Activated naive CD4-positive, alpha-beta T cell treated with anti-CD3 and anti-CD28 coated beads, Interleukin-2, amount 10 ng/mL, durations not matched to agents 7 days and 5 days (primary cell): ENCODE data around the gene HLA-C.
"Not testable (repeated sequence)": the region's sequence is repeated elsewhere in the genome, so short reads cannot be mapped to it uniquely, and the experiment has no call there.

Experiments used
- CTCF ChIA-PET: fragments of 350-600 bp; sonication (Branson Sonifier 250); formaldehyde crosslinking; loops from one replicate; lab custom pipeline; 2021; ENCODE audit warnings: antibody characterized with exemption; lab: Charles Lee
- DNase-seq: peaks from one replicate; pipeline ENCODE4 v3.0.0-alpha.2; 2020
- H3K27ac Mint-ChIP-seq: one replicate; pipeline ENCODE4 v1.8.0; 2021; ENCODE audit warnings: mild to moderate bottlenecking, moderate library complexity, mixed read lengths
- H3K27me3 Mint-ChIP-seq: one replicate; pipeline ENCODE4 v1.8.0; 2021; ENCODE audit warnings: mild to moderate bottlenecking, mixed read lengths
- H3K36me3 Mint-ChIP-seq: one replicate; pipeline ENCODE4 v1.8.0; 2021; ENCODE audit warnings: mixed read lengths
- H3K4me1 Mint-ChIP-seq: one replicate; pipeline ENCODE4 v1.8.0; 2021; ENCODE audit warnings: mixed read lengths
- H3K4me3 Mint-ChIP-seq: one replicate; pipeline ENCODE4 v1.8.0; 2021; ENCODE audit warnings: mild to moderate bottlenecking, moderate library complexity, mixed read lengths
- H3K9me3 Mint-ChIP-seq: one replicate; pipeline ENCODE4 v1.8.0; 2021; ENCODE audit warnings: mixed read lengths

HLA-C gene

GRCh38 chr6:31263346-31263933, 8.5 kb downstream of the HLA-C start:
- DNase-seq, H3K4me3 Mint-ChIP-seq, CTCF ChIA-PET, H3K27ac Mint-ChIP-seq: not testable (repeated sequence)
- H3K4me1 Mint-ChIP-seq = peaks cover 27% of the 10 kb centered on the region
- peaks cover 26% of the 10 kb centered on the region for H3K36me3 Mint-ChIP-seq
- H3K9me3 Mint-ChIP-seq = peaks cover 35% of the 10 kb centered on the region
- peaks cover 22% of the 10 kb centered on the region for H3K27me3 Mint-ChIP-seq

- peaks cover 44% of the 10 kb centered on the region for H3K27me3 Mint-ChIP-seq
- peaks cover 10% of the 10 kb centered on the region for H3K36me3 Mint-ChIP-seq
- H3K27ac Mint-ChIP-seq, CTCF ChIA-PET, H3K4me3 Mint-ChIP-seq: not testable (repeated sequence)
- peaks cover 40% of the 10 kb centered on the region for H3K9me3 Mint-ChIP-seq
- H3K4me1 Mint-ChIP-seq = peaks cover 16% of the 10 kb centered on the region
- DNase-seq = peak; percentile 70
These were observed 11.9 kb downstream of the HLA-C start for GRCh38 chr6:31259995-31260394.

- CTCF ChIA-PET = interaction anchor here (0.7 to 0.9 kb wide), 2 partner anchors 17 to 114 kb away, joined by 3 read pairs; no protein-coding TSS in a partner anchor
- Mint-ChIP-seq H3K9me3 (peaks cover 7% of the 10 kb centered on the region), H3K4me3 (no peak overlapping the region), H3K27ac (no peak overlapping the region), H3K4me1 (peaks cover 2% of the 10 kb centered on the region), H3K27me3 (peaks cover 41% of the 10 kb centered on the region), H3K36me3 (peaks cover 3% of the 10 kb centered on the region)
- DNase-seq = no peak
These were observed 19.3 kb downstream of the HLA-C start for GRCh38 chr6:31252625-31253024.

- Mint-ChIP-seq H3K4me3 (no peak overlapping the region), H3K9me3 (peaks cover 17% of the 10 kb centered on the region), H3K4me1 (peaks cover 2% of the 10 kb centered on the region), H3K27me3 (peaks cover 45% of the 10 kb centered on the region), H3K36me3 (peaks cover 4% of the 10 kb centered on the region), H3K27ac (no peak overlapping the region)
- CTCF ChIA-PET = no interaction called here
- no peak for DNase-seq
These were observed 20.6 kb downstream of the HLA-C start for GRCh38 chr6:31251261-31251660.

GRCh38 chr6:31249184-31249583, 22.7 kb downstream of the HLA-C start:
- no peak for DNase-seq
- Mint-ChIP-seq H3K27ac (no peak overlapping the region), H3K36me3 (peaks cover 4% of the 10 kb centered on the region), H3K4me1 (no peaks in the 10 kb centered on the region), H3K4me3 (no peak overlapping the region), H3K27me3 (peaks cover 35% of the 10 kb centered on the region), H3K9me3 (peaks cover 15% of the 10 kb centered on the region)
- CTCF ChIA-PET = no interaction called here

- Mint-ChIP-seq H3K27ac (no peak overlapping the region), H3K9me3 (peaks cover 15% of the 10 kb centered on the region), H3K4me3 (no peak overlapping the region), H3K4me1 (peaks cover 3% of the 10 kb centered on the region), H3K36me3 (peaks cover 4% of the 10 kb centered on the region), H3K27me3 (peaks cover 35% of the 10 kb centered on the region)
- DNase-seq = no peak
- CTCF ChIA-PET = no interaction called here
These were observed 24.1 kb downstream of the HLA-C start for GRCh38 chr6:31247813-31248212.

- H3K4me1 Mint-ChIP-seq = peaks cover 3% of the 10 kb centered on the region
- H3K27ac Mint-ChIP-seq = no peak overlapping the region
- no peak overlapping the region for H3K4me3 Mint-ChIP-seq
- CTCF ChIA-PET = interaction anchor here (1.2 kb wide), 1 partner anchor 50 kb away, joined by 3 read pairs; no protein-coding TSS in a partner anchor
- peaks cover 4% of the 10 kb centered on the region for H3K36me3 Mint-ChIP-seq
- H3K9me3 Mint-ChIP-seq = peaks cover 15% of the 10 kb centered on the region
- DNase-seq = no peak
- peaks cover 46% of the 10 kb centered on the region for H3K27me3 Mint-ChIP-seq
These were observed 25.8 kb downstream of the HLA-C start for GRCh38 chr6:31246051-31246521.

- H3K4me1 Mint-ChIP-seq = peaks cover 3% of the 10 kb centered on the region
- H3K36me3 Mint-ChIP-seq = peaks cover 4% of the 10 kb centered on the region
These were observed 28.4 kb downstream of the HLA-C start for GRCh38 chr6:31243508-31243907.

GRCh38 chr6:31239854-31240253, 32.0 kb downstream of the HLA-C start:
- no peaks in the 10 kb centered on the region for H3K9me3 Mint-ChIP-seq
- H3K4me1 Mint-ChIP-seq = peaks cover 3% of the 10 kb centered on the region
- no peaks in the 10 kb centered on the region for H3K36me3 Mint-ChIP-seq
- H3K4me3 Mint-ChIP-seq = no peak overlapping the region
- peaks cover 38% of the 10 kb centered on the region for H3K27me3 Mint-ChIP-seq
- CTCF ChIA-PET = no interaction called here
- no peak for DNase-seq
- H3K27ac Mint-ChIP-seq = no peak overlapping the region

More at GRCh38 chr6:31243508-31243907, 28.4 kb downstream of the HLA-C start:
- CTCF ChIA-PET = no interaction called here
- Mint-ChIP-seq H3K27me3 (peaks cover 42% of the 10 kb centered on the region), H3K27ac (no peak overlapping the region), H3K9me3 (peaks cover 15% of the 10 kb centered on the region), H3K4me3 (no peak overlapping the region)
- no peak for DNase-seq

- not testable (repeated sequence) for H3K4me1 Mint-ChIP-seq
- H3K27me3 Mint-ChIP-seq = peaks cover 40% of the 10 kb centered on the region
These were observed 37.8 kb downstream of the HLA-C start for GRCh38 chr6:31234101-31234500.

GRCh38 chr6:31228476-31228875, 43.4 kb downstream of the HLA-C start:
- DNase-seq = no peak
- Mint-ChIP-seq H3K27me3 (peaks cover 22% of the 10 kb centered on the region), H3K36me3 (no peaks in the 10 kb centered on the region), H3K4me3 (no peak overlapping the region), H3K27ac (no peak overlapping the region), H3K9me3 (no peaks in the 10 kb centered on the region), H3K4me1 (no peaks in the 10 kb centered on the region)
- CTCF ChIA-PET = interaction anchor here (1.2 kb wide), 1 partner anchor 9 kb away, joined by 4 read pairs; no protein-coding TSS in a partner anchor

More at GRCh38 chr6:31234101-31234500, 37.8 kb downstream of the HLA-C start:
- H3K27ac Mint-ChIP-seq, DNase-seq, H3K4me3 Mint-ChIP-seq, H3K9me3 Mint-ChIP-seq, CTCF ChIA-PET, H3K36me3 Mint-ChIP-seq: not testable (repeated sequence)

- CTCF ChIA-PET = interaction anchor here (0.9 kb wide), 1 partner anchor 30 kb away, joined by 3 read pairs; no protein-coding TSS in a partner anchor
- no peaks in the 10 kb centered on the region for H3K9me3 Mint-ChIP-seq
- H3K27ac Mint-ChIP-seq = no peak overlapping the region
- H3K4me1 Mint-ChIP-seq = no peaks in the 10 kb centered on the region
- H3K4me3 Mint-ChIP-seq = no peak overlapping the region
- no peaks in the 10 kb centered on the region for H3K36me3 Mint-ChIP-seq
- peaks cover 26% of the 10 kb centered on the region for H3K27me3 Mint-ChIP-seq
- DNase-seq = no peak
These were observed 44.7 kb downstream of the HLA-C start for GRCh38 chr6:31227143-31227542.

- no peak overlapping the region for H3K27ac Mint-ChIP-seq
- DNase-seq = no peak
- CTCF ChIA-PET = no interaction called here
- H3K27me3 Mint-ChIP-seq = peaks cover 23% of the 10 kb centered on the region
- no peak overlapping the region for H3K4me3 Mint-ChIP-seq
- H3K36me3 Mint-ChIP-seq = no peaks in the 10 kb centered on the region
- peaks cover 2% of the 10 kb centered on the region for H3K4me1 Mint-ChIP-seq
- no peaks in the 10 kb centered on the region for H3K9me3 Mint-ChIP-seq
These were observed 46.2 kb downstream of the HLA-C start for GRCh38 chr6:31225735-31226134.

- H3K27me3 Mint-ChIP-seq = peaks cover 15% of the 10 kb centered on the region
- no peaks in the 10 kb centered on the region for H3K36me3 Mint-ChIP-seq
- peaks cover under 1% of the 10 kb centered on the region for H3K9me3 Mint-ChIP-seq
- CTCF ChIA-PET = no interaction called here
- no peak overlapping the region for H3K4me3 Mint-ChIP-seq
- DNase-seq = no peak
- H3K4me1 Mint-ChIP-seq = peaks cover 2% of the 10 kb centered on the region
- H3K27ac Mint-ChIP-seq = no peak overlapping the region
These were observed 49.4 kb downstream of the HLA-C start for GRCh38 chr6:31222496-31222895.
